Colonic mucosa (tissue), 4 donors: ENCODE measurements around the gene TRIM27. TPM values are rescaled to one million over a fixed set of nuclear protein-coding genes. Genes with fewer than 3 reads are reported as not detected.
A peak's percentile ranks its signal among the peaks of the same experiment; 100 is the strongest.
"Not testable (repeated sequence)": the region's sequence is repeated elsewhere in the genome, so short reads cannot be mapped to it uniquely, and the experiment has no call there.

Experiments
- DNase-seq: peaks from one replicate; pipeline ENCODE4 v3.0.0-alpha.2; 2020
- H3K27ac ChIP-seq: fragments of 200-600 bp; one replicate; pipeline ENCODE4 v1.8.0; 2021
- H3K27me3 ChIP-seq: fragments of 200-600 bp; one replicate; pipeline ENCODE4 v1.8.0; 2021
- H3K36me3 ChIP-seq: fragments of 200-600 bp; one replicate; pipeline ENCODE4 v1.8.0; 2021
- H3K4me1 ChIP-seq: fragments of 200-600 bp; one replicate; pipeline ENCODE4 v1.8.0; 2021; ENCODE audit warnings: mild to moderate bottlenecking
- H3K4me3 ChIP-seq: fragments of 200-600 bp; one replicate; pipeline ENCODE4 v1.8.0; 2021
- H3K9ac ChIP-seq, 2 donors: one replicate each; pipeline ENCODE4 v1.7.0; 2013; ENCODE audit warnings: control low read depth in 2 of 2, low read depth in 2 of 2, low read length in 2 of 2
- H3K9me3 ChIP-seq: fragments of 200-600 bp; one replicate; pipeline ENCODE4 v1.8.0; 2021
- intact Hi-C: fragments of 100-400 bp; cut with DNase I; formaldehyde crosslinking; loops from one replicate; pipeline ENCODE4 v1.14.1; 2022
- total RNA-seq, 2 donors: library from RNA; stranded (reverse); fragmentation: NEBNext Ultra II Directional in 1 of 2; extraction: Animal tissue kit (Norgen Biotek cat#: 25700) in 1 of 2; gene quantifications; one replicate each; pipeline ENCODE4 v1.2.1, GENCODE V29; 2021
- TF ChIP-seq, protein P1 (sequence below): fragments of 200-600 bp; IDR thresholded peaks from one replicate; pipeline ENCODE4 v1.8.0; 2022; ENCODE audit warnings: antibody characterized with exemption, mild to moderate bottlenecking
- donor health status: healthy.
- donor health status: DM: no; HTN: no; CAD: no.
- donor health status: DM: no; HTN: no; CAD: no.

The TRIM27 gene
- total RNA-seq, 2 donors from 2014 or later = 26.9 to 47.7 TPM

DNA sequence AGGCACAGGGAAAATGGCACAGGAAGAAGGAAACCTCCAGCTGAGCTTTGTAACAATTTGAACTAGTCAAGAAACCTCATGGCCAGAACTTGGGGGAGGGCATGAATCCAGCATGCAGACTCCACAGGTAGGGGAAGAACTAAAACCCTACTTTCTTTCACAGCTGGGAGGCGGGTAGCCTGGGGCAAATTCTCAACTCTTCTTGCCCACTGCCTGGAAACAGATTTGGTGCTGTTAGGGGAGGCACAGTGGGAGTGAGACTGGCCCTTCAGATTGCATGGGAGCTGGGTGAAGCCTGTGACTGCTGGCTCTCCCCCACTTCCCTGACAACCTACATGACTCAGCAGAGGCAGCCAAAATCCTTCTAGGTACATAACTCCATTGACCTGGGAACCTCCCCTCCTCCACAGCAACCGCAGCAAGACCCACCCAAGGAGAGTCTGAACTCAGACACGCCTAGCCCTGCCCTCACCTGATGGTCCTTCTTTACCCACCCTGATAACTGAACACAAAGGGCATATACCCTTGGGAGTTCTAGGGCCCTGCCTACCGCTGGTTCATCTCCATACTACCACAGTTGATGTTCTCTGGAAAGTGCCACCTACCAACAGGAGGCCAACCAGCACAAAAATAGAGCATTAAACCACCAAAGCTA is 37.2 kb upstream of the TRIM27 start:
- Histone ChIP-seq H3K4me3 (no peak overlapping the region), H3K4me1 (no peaks in the 10 kb centered on the region), H3K9me3 (no peaks in the 10 kb centered on the region), H3K36me3 (no peaks in the 10 kb centered on the region), H3K27me3 (no peaks in the 10 kb centered on the region), H3K27ac (no peak overlapping the region), H3K9ac (no peak overlapping the region)
- intact Hi-C loops = no loop called here
- DNase-seq = no peak
- TF ChIP-seq, protein P1, sequence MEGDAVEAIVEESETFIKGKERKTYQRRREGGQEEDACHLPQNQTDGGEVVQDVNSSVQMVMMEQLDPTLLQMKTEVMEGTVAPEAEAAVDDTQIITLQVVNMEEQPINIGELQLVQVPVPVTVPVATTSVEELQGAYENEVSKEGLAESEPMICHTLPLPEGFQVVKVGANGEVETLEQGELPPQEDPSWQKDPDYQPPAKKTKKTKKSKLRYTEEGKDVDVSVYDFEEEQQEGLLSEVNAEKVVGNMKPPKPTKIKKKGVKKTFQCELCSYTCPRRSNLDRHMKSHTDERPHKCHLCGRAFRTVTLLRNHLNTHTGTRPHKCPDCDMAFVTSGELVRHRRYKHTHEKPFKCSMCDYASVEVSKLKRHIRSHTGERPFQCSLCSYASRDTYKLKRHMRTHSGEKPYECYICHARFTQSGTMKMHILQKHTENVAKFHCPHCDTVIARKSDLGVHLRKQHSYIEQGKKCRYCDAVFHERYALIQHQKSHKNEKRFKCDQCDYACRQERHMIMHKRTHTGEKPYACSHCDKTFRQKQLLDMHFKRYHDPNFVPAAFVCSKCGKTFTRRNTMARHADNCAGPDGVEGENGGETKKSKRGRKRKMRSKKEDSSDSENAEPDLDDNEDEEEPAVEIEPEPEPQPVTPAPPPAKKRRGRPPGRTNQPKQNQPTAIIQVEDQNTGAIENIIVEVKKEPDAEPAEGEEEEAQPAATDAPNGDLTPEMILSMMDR = no peak

DNA sequence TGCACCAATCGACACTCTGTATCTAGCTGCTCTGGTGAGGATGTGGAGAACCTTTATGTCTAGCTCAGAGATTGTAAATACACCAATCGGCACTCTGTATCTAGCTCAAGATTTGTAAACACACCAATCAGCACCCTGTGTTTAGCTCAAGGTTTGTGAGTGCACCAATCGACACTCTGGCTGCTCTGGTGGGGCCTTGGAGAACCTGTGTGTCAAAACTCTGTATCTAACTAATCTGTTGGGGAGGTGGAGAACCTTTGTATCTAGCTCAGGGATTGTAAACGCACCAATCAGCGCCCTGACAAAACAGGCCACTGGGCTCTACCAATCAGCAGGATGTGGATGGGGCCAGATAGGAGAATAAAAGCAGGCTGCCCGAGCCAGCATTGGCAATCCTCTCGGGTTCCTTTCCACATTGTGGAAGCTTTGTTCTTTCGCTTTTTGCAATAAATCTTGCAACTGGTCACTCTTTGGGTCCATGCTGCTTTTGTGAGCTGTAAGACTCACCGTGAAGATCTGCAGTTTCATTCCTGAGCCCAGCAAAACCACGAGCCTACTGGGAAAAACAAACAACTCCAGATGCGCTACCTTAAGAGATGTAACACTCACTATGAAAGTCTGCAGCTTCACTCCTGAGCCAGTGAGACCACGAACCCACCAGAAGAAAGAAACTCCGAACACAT is 34.9 kb upstream of the TRIM27 start:
- intact Hi-C loops, H3K9ac ChIP-seq, H3K27ac ChIP-seq, DNase-seq, H3K4me3 ChIP-seq, H3K4me1 ChIP-seq, H3K27me3 ChIP-seq, H3K9me3 ChIP-seq, H3K36me3 ChIP-seq: not testable (repeated sequence)

GRCh38 chr6:28957795-28958314 is 34.1 kb upstream of the TRIM27 start:
- intact Hi-C loops = not testable (repeated sequence)

GRCh38 chr6:28956331-28956730 is 32.5 kb upstream of the TRIM27 start:
- H3K27me3 ChIP-seq = no peaks in the 10 kb centered on the region
- H3K9ac ChIP-seq = no peak overlapping the region
- intact Hi-C loops = no loop called here
- no peaks in the 10 kb centered on the region for H3K9me3 ChIP-seq
- no peaks in the 10 kb centered on the region for H3K4me1 ChIP-seq
- no peak for DNase-seq
- TF ChIP-seq, protein P1 = no peak
- H3K36me3 ChIP-seq = no peaks in the 10 kb centered on the region
- H3K27ac ChIP-seq = no peak overlapping the region
- H3K4me3 ChIP-seq = no peak overlapping the region

More at GRCh38 chr6:28957795-28958314, 34.1 kb upstream of the TRIM27 start:
- H3K36me3 ChIP-seq, H3K9ac ChIP-seq, H3K9me3 ChIP-seq, H3K4me1 ChIP-seq, H3K27ac ChIP-seq, H3K27me3 ChIP-seq, H3K4me3 ChIP-seq, DNase-seq: not testable (repeated sequence)

DNA sequence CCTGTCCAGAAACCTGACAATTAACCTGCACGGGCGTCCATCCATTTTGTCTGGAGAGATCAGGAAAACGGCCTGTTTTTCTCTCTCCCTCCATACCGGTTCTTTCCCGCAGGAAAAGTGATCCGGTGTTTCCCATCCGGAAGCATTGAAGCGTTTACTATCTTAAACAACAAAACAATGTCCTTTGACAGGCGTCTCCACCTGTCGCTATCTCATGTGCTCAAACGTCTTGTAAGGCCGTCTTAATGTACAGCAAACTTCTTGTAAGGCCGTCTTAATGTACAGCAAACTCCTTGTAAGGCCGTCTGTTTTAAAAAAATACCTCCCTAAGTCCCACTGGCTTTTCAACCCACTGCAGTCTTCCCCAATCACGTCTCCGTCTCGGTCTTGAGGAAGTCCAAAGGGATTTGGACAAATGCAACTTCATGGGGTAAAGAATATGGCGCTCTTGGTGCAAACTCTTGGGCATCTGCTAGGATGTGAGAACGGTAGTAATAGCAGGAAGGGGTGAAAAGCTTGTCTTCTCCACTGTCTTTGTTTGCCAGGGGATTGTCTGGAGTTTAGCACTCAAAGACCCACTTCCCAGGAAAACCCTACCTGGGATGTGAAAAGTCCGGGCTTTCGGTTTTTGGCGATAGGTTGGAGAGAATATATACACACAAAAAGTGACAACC is 29.9 kb upstream of the TRIM27 start:
- Histone ChIP-seq H3K27me3 (no peaks in the 10 kb centered on the region), H3K4me3 (peak overlapping the region; percentile 26), H3K27ac (no peak overlapping the region), H3K9me3 (no peaks in the 10 kb centered on the region), H3K36me3 (no peaks in the 10 kb centered on the region), H3K4me1 (no peaks in the 10 kb centered on the region), H3K9ac (peak overlapping the region; percentile 3 to 16)
- TF ChIP-seq, protein P1 = no peak
- intact Hi-C loops = no loop called here
- no peak for DNase-seq

GRCh38 chr6:28953039-28953584 is 29.3 kb upstream of the TRIM27 start:
- TF ChIP-seq, protein P1 = no peak
- Histone ChIP-seq H3K9ac (peak overlapping the region in 1 of 2 donors; percentile 16), H3K4me3 (peak overlapping the region; percentile 26), H3K4me1 (no peaks in the 10 kb centered on the region), H3K27ac (no peak overlapping the region), H3K27me3 (no peaks in the 10 kb centered on the region), H3K9me3 (no peaks in the 10 kb centered on the region), H3K36me3 (no peaks in the 10 kb centered on the region)
- DNase-seq = peak; percentile 60
- intact Hi-C loops = no loop called here

DNA sequence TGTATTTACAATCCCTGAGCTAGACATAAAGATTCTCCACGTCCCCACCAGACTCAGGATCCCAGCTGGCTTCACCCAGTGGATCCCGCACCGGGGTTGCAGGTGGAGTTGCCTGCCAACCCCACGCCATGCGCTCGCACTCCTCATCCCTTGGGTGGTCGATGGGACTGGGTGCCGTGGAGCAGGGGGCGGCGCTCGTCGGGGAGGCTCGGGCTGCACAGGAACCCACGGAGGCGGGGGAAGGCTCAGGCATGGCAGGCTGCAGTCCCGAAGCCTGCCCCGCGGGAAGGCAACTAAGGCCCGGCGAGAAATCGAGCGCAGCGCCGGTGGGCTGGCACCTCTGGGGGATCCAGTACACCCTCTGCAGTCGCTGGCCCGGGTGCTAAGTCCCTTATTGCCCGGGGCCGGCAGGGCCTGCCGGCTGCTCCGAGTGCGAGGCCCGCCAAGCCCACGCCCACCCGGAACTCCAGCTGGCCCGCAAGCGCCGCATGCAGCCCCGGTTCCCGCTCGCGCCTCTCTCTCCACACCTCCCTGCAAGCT is 25.9 kb upstream of the TRIM27 start:
- intact Hi-C loops, H3K27me3 ChIP-seq, H3K9ac ChIP-seq, H3K27ac ChIP-seq, H3K9me3 ChIP-seq, DNase-seq, H3K4me3 ChIP-seq, H3K4me1 ChIP-seq, H3K36me3 ChIP-seq: not testable (repeated sequence)
